K562 (cell line): Measurements from ENCODE around the gene MYADML2. TPM values are rescaled to one million over a fixed set of nuclear protein-coding genes. Genes with fewer than 3 reads are reported as not detected.
A peak's percentile ranks its signal among the peaks of the same experiment; 100 is the strongest.

Experiments
- CREM ChIP-seq: IDR thresholded peaks from 2 replicates; pipeline ENCODE4 v1.6.1; 2014; ENCODE audit warnings: antibody characterized with exemption, low read depth
- E2F4 ChIP-seq: sonication (generic); formaldehyde crosslinking; IDR thresholded peaks from 2 replicates; pipeline ENCODE4 v1.8.0; 2022; ENCODE audit warnings: mild to moderate bottlenecking, low read depth, missing genetic modification reagents
- EZH2 ChIP-seq: IDR thresholded peaks from 2 replicates; pipeline ENCODE4 v1.6.1; 2012; ENCODE audit warnings: low read depth, mild to moderate bottlenecking, inconsistent platforms, low read length, borderline replicate concordance
- HNRNPK ChIP-seq: fragments of 200-400 bp; formaldehyde crosslinking; IDR thresholded peaks from one replicate; pipeline ENCODE4 v1.6.1; 2018; ENCODE audit warnings: mild to moderate bottlenecking, low read depth, low read length; ENCODE audit not compliant: poor library complexity, severe bottlenecking
- KDM5B ChIP-seq: fragments of 200-600 bp; sonication (generic); IDR thresholded peaks from 2 replicates; pipeline ENCODE4 v1.6.1; 2012; ENCODE audit warnings: low read depth, mild to moderate bottlenecking, moderate library complexity, low read length, control low read depth, inconsistent platforms; ENCODE audit not compliant: insufficient replicate concordance
- MGA ChIP-seq: fragments of 450-650 bp; IDR thresholded peaks from 2 replicates; pipeline ENCODE4 v1.6.1; 2016; ENCODE audit warnings: mild to moderate bottlenecking, moderate library complexity
- PHB ChIP-seq: fragments of 250-450 bp; sonication (Bioruptor Pico); IDR thresholded peaks from 2 replicates; pipeline ENCODE4 v1.5.0; 2021
- SMARCA5 ChIP-seq: fragments of 450-650 bp; IDR thresholded peaks from 2 replicates; pipeline ENCODE4 v1.6.1; 2016
- ZBTB1 ChIP-seq: sonication (generic); formaldehyde crosslinking; IDR thresholded peaks from 2 replicates; pipeline ENCODE4 v1.8.1; 2023; ENCODE audit warnings: missing genetic modification reagents, low read depth, mild to moderate bottlenecking, borderline replicate concordance
- polyA plus RNA-seq, 8 experiments: library from polyadenylated mRNA; depleted of rRNA in 4 of 8; stranded (reverse) in 5 of 8; unstranded in 3 of 8; fragments of >200 nt; fragmentation: Nextera tagmentation in 2 of 8; fragmentation: Illumina TruSeq in 1 of 8; extraction: Ambion mirVana in 2 of 8; extraction: Trizol in 1 of 8; gene quantifications; 2 replicates each; pipeline versions ENCODE4 v1.2.1 to v1.2.3, GENCODE V29; 2011 to 2014; ENCODE audit warnings: inconsistent platforms in 1 of 8, missing spikeins in 1 of 8
- total RNA-seq, 7 experiments: library from RNA; depleted of rRNA in 6 of 7; stranded (reverse); fragments of >200 nt in 6 of 7; fragmentation: Illumina TruSeq in 2 of 7; extraction: Trizol in 2 of 7; gene quantifications; 2 replicates each; pipeline versions ENCODE4 v1.2.1 to v1.2.3, GENCODE V29; 2011 to 2021; ENCODE audit warnings: low replicate concordance in 1 of 7
- TF ChIP-seq, protein P1 (sequence below): fragments of 450-650 bp; IDR thresholded peaks from 2 replicates; pipeline ENCODE4 v1.6.1; 2016; ENCODE audit warnings: antibody characterized with exemption
- TF ChIP-seq, protein P2 (sequence below): fragments of 250-450 bp; sonication (Bioruptor Pico); IDR thresholded peaks from 2 replicates; pipeline ENCODE4 v1.8.0; 2022; ENCODE audit warnings: moderate library complexity, mild to moderate bottlenecking, inconsistent platforms

The MYADML2 gene
- total and polyA plus RNA-seq, 9 of the 15 experiments (the other 6 are each of a cell fraction or from before 2014, with no cell fraction given) = not detected

- no peak for TF ChIP-seq EZH2
- no peak for TF ChIP-seq ZBTB1 (CRISPR knock-in tag)
- TF ChIP-seq HNRNPK = no peak
- no peak for TF ChIP-seq PHB (CRISPR knock-in tag)
- peak; percentile 90 for TF ChIP-seq MGA
- peak; percentile 87 for TF ChIP-seq CREM
- TF ChIP-seq KDM5B = no peak
- no peak for TF ChIP-seq E2F4 (CRISPR knock-in tag)
- TF ChIP-seq, protein P1, sequence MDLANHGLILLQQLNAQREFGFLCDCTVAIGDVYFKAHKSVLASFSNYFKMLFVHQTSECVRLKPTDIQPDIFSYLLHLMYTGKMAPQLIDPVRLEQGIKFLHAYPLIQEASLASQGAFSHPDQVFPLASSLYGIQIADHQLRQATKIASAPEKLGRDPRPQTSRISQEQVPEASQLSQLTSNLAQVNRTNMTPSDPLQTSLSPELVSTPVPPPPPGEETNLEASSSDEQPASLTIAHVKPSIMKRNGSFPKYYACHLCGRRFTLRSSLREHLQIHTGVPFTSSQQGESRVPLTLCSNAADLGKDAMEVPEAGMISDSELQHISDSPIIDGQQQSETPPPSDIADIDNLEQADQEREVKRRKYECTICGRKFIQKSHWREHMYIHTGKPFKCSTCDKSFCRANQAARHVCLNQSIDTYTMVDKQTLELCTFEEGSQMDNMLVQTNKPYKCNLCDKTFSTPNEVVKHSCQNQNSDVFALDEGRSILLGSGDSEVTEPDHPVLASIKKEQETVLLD = peak; percentile 76
- TF ChIP-seq SMARCA5 = no peak
- TF ChIP-seq, protein P2, sequence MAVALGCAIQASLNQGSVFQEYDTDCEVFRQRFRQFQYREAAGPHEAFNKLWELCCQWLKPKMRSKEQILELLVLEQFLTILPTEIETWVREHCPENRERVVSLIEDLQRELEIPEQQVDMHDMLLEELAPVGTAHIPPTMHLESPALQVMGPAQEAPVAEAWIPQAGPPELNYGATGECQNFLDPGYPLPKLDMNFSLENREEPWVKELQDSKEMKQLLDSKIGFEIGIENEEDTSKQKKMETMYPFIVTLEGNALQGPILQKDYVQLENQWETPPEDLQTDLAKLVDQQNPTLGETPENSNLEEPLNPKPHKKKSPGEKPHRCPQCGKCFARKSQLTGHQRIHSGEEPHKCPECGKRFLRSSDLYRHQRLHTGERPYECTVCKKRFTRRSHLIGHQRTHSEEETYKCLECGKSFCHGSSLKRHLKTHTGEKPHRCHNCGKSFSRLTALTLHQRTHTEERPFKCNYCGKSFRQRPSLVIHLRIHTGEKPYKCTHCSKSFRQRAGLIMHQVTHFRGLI (CRISPR knock-in tag) = no peak
Measured at GRCh38 chr17:81922566-81923301, 24.3 kb downstream of the MYADML2 start (continued).
